ENCODE results near the gene ZRSR2. TPM values are rescaled to one million over a fixed set of nuclear protein-coding genes. Genes with fewer than 3 reads are reported as not detected.
A peak's percentile ranks its signal among the peaks of the same experiment; 100 is the strongest.

ZRSR2 gene
- total RNA-seq, 2 donors from 2014 or later = 2.9 to 6.2 TPM

DNA sequence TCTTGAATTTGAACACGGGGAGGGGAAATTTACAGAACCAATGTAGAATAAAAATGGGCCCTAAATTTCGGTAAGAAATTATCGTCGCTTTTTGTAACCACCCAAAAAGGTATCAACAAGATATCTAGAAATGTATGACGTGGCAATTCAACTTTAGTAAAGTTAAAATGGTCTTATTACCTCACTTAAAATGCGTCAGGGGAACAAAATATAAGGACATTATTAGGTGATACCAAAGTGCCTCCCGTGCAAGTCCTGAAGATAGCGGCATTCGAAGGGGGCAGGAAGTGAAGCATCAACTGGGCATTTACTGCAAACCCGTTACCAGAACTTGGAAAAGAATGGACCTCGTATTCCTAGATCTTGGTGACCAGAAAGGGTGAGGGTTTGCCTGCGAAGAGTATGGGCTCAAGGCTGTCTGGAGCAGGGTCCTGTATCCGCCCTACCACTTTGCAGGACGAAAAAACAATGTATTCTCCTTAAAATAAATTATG is 63.3 kb downstream of the ZRSR2 start:
- peak overlapping the region in 1 of 2 donors; percentile 82 for H3K27ac ChIP-seq
- 31% methylated on average over 14 of the region's 14 CpGs for WGBS
- intact Hi-C loops (cut with DNase I) = loop anchor here (10.0 kb wide), 1 partner anchor 179 kb away; no protein-coding TSS in a partner anchor

DNA sequence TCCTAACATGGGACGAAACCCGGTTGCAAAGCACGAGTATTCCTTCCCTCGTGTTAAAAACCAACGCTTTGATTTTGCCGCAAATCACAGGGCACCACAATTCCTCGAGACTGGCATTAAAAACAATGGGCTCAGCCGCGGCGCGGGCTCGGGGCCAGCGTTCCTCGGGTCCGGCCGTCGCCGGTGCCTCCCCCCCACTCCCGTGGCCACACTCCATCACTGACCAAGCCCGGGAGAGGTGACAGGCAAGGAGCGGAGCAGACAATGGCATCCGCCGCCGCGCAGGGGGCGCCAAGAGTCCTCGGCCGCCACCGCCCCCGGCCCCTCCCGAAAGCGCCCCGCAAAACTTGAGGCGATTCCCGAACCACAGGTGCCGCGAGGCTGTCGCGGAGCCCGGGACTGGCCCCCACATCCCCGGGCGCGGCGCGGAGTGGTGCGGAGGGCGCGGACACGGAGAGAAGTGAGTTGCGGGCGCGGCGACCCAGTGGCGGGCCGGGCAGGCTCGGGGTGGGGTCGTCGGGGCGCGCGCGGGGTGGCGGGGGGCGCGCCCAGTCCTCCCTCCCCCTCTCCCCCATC is 63.9 kb downstream of the ZRSR2 start:
- Histone ChIP-seq H3K4me3 (peak overlapping the region; percentile 54 to 56), H3K9me3 (no peaks in the 10 kb centered on the region), H3K4me1 (replicated peaks) (no peaks in the 10 kb centered on the region), H3K36me3 (no peaks in the 10 kb centered on the region), H3K27me3 (replicated peaks; ENCODE audit: insufficient read depth) (no peaks in the 10 kb centered on the region), H3K27ac (peak overlapping the region; percentile 71 to 82)
- peak; percentile 10 for DNase-seq (ENCODE audit: low spot score)
- intact Hi-C loops (cut with DNase I) = loop anchor here (10.0 kb wide), 1 partner anchor 179 kb away; no protein-coding TSS in a partner anchor
- 1% methylated on average over 28 of the region's 65 CpGs for WGBS
- TF ChIP-seq POLR2AphosphoS5 (IDR thresholded peaks at IDR 0.05) (no peak), POLR2A (IDR thresholded peaks at IDR 0.05) (no peak)
- TF ChIP-seq, protein P1, sequence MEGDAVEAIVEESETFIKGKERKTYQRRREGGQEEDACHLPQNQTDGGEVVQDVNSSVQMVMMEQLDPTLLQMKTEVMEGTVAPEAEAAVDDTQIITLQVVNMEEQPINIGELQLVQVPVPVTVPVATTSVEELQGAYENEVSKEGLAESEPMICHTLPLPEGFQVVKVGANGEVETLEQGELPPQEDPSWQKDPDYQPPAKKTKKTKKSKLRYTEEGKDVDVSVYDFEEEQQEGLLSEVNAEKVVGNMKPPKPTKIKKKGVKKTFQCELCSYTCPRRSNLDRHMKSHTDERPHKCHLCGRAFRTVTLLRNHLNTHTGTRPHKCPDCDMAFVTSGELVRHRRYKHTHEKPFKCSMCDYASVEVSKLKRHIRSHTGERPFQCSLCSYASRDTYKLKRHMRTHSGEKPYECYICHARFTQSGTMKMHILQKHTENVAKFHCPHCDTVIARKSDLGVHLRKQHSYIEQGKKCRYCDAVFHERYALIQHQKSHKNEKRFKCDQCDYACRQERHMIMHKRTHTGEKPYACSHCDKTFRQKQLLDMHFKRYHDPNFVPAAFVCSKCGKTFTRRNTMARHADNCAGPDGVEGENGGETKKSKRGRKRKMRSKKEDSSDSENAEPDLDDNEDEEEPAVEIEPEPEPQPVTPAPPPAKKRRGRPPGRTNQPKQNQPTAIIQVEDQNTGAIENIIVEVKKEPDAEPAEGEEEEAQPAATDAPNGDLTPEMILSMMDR (IDR thresholded peaks at IDR 0.05) = no peak

More for the DNA sequence above, 63.3 kb downstream of the ZRSR2 start:
- Histone ChIP-seq H3K27me3 (replicated peaks; ENCODE audit: insufficient read depth) (no peaks in the 10 kb centered on the region), H3K36me3 (no peaks in the 10 kb centered on the region), H3K4me3 (peak overlapping the region; percentile 54 to 56), H3K9me3 (no peaks in the 10 kb centered on the region), H3K4me1 (replicated peaks) (no peaks in the 10 kb centered on the region)
- no peak for TF ChIP-seq POLR2A (IDR thresholded peaks at IDR 0.05)
- TF ChIP-seq POLR2AphosphoS5 (IDR thresholded peaks at IDR 0.05) = no peak
- TF ChIP-seq, protein P1 (IDR thresholded peaks at IDR 0.05) = no peak
- no peak for DNase-seq (ENCODE audit: low spot score)

DNA sequence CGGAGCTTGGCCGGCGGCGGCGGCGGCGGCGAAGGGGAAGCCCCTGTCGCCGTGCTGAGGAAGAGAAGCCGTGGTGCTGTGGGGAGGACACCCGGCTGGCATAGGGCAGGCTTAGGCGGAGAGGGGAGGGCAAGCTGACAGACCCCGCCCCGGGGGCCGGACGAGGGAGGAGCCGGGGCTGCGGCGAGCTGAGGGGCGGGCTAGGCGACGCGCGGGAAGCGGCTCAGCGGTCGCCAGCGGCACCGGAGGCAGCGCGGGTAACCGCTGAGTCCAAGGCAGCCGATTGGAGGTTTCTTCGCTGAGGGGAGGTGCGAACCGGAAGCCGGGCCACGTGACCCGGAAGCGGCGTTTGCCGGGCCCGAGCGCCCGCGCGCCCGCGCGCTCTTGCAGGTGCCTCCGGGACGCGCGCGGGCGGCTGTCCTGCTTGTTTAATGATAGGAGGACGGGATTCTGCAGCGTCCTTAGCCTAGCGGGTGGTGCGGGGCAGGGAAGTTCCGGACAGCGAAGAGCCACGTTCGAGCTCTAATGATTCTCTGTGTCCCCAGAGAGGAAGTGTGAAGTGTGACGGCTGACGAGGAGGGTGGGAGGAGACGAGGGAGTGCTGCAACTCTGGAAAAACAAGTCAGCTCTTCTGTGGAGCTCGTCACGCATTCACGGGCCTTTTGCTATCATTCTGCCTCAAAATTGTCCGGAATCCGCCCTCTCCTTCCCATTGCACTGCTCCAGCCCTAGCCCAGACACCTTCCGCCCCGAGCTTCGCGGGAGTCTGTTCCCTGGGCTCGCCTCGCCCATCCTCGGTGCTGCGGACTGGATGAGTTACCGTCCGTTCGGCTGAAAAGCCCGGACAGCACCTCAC is 64.7 kb downstream of the ZRSR2 start, which contains the start of gene AP1S2:
Gene AP1S2 (minus strand): TSS at position 102 of the 856 bp plus-strand sequence. CDS start 2,289 bp downstream, outside the sequence.
- TF ChIP-seq, protein P1 (IDR thresholded peaks at IDR 0.05) = no peak
- TF ChIP-seq POLR2A (IDR thresholded peaks at IDR 0.05) (peak; percentile 48), POLR2AphosphoS5 (IDR thresholded peaks at IDR 0.05) (peak; percentile 11)
- no peaks in the 10 kb centered on the region for H3K36me3 ChIP-seq
- no peaks in the 10 kb centered on the region for H3K9me3 ChIP-seq
- peak within 1 kb of the TSS; percentile 71 to 82 for H3K27ac ChIP-seq
- no peaks in the 10 kb centered on the region for H3K27me3 ChIP-seq (replicated peaks; ENCODE audit: insufficient read depth)
- peak within 1 kb of the TSS; percentile 54 to 56 for H3K4me3 ChIP-seq
- WGBS = 0% methylated on average over 24 of the region's 85 CpGs
- intact Hi-C loops (cut with DNase I) = loop anchor here (10.0 kb wide), 1 partner anchor 180 kb away; no protein-coding TSS in a partner anchor
- H3K4me1 ChIP-seq (replicated peaks) = no peaks in the 10 kb centered on the region
- DNase-seq (ENCODE audit: low spot score) = peak; percentile 87

DNA sequence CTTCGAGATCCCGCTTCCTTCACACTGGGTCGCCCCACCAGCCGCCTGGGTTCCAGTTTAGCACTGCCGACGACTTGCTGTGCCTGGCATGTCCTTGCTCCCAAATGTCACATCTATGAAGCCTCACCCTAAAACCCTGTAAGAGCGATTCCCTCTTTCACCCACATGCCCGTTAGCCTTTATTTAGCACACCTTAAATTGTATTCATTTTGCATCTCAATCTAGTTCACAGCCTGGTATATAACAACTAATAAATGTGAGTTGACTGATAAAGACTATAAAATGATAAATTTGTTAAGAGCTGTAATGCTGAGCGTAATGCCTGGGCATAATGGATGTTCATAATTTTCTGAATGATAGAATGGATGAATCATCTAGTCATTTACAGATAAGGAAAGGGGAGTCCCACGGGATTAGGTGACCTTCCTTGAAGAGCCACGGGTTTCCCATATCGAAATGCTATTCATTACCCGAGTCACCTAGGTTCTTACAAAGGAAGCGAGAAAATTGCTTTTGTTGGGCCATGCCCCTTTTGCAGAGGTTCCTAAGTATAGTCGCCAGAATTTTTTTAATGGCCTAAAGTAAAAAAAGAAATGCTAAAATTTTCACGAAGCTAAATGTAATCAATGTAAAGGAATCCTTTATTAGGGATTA is 65.4 kb downstream of the ZRSR2 start:
- H3K27me3 ChIP-seq (replicated peaks; ENCODE audit: insufficient read depth) = no peaks in the 10 kb centered on the region
- intact Hi-C loops (cut with DNase I) = loop anchor here (10.0 kb wide), 1 partner anchor 181 kb away; no protein-coding TSS in a partner anchor
- 26% methylated on average over 13 of the region's 16 CpGs for WGBS
- H3K4me3 ChIP-seq = peak overlapping the region; percentile 54 to 56
- H3K27ac ChIP-seq = peak overlapping the region; percentile 68 to 82
- TF ChIP-seq POLR2AphosphoS5 (IDR thresholded peaks at IDR 0.05) (no peak), POLR2A (IDR thresholded peaks at IDR 0.05) (no peak)
- TF ChIP-seq, protein P1 (IDR thresholded peaks at IDR 0.05) = no peak
- H3K9me3 ChIP-seq = no peaks in the 10 kb centered on the region
- no peak for DNase-seq (ENCODE audit: low spot score)
- no peaks in the 10 kb centered on the region for H3K4me1 ChIP-seq (replicated peaks)
- no peaks in the 10 kb centered on the region for H3K36me3 ChIP-seq

Data from prostate gland (tissue), 2 donors.